Uterus (tissue), 4 donors: ENCODE data around the gene SYN1. TPM values are rescaled to one million over a fixed set of nuclear protein-coding genes. Genes with fewer than 3 reads are reported as not detected.
A peak's percentile ranks its signal among the peaks of the same experiment; 100 is the strongest.

Source experiments
- DNase-seq, 2 donors: peaks; one replicate each; pipeline ENCODE4 v3.0.0-alpha.2; 2019 to 2020
- H3K27ac ChIP-seq, 2 donors: fragments of 200-600 bp; sonication (generic); 1 replicate in 1 of 2; 2 replicates in 1 of 2; pipeline ENCODE4 v1.5.1; 2016 to 2018
- H3K27me3 ChIP-seq, 2 donors: fragments of 200-600 bp; sonication (generic); one replicate each; pipeline ENCODE4 v1.5.1; 2018 to 2019; ENCODE audit warnings: control low read depth in 1 of 2
- H3K36me3 ChIP-seq, 2 donors: fragments of 200-600 bp; sonication (generic); one replicate each; pipeline ENCODE4 v1.5.1; 2019; ENCODE audit warnings: control low read depth in 1 of 2
- H3K4me1 ChIP-seq, 2 donors: fragments of 200-600 bp; sonication (generic); one replicate each; pipeline ENCODE4 v1.5.1; 2018 to 2019; ENCODE audit warnings: control low read depth in 1 of 2
- H3K4me3 ChIP-seq, 2 donors: fragments of 200-600 bp; sonication (generic); 1 replicate in 1 of 2; 2 replicates in 1 of 2; pipeline ENCODE4 v1.5.1; 2018 to 2019; ENCODE audit warnings: mild to moderate bottlenecking in 1 of 2
- H3K9me3 ChIP-seq, 2 donors: fragments of 200-600 bp; sonication (generic); one replicate each; pipeline ENCODE4 v1.5.1; 2019; ENCODE audit warnings: control low read depth in 1 of 2
- POLR2A ChIP-seq, 2 donors: fragments of 450-650 bp; IDR thresholded peaks; one replicate each; pipeline ENCODE4 v1.6.1; 2016; ENCODE audit warnings: antibody characterized with exemption in 2 of 2, mild to moderate bottlenecking in 1 of 2, moderate library complexity in 1 of 2
- intact Hi-C: fragments of 100-400 bp; cut with DNase I; formaldehyde crosslinking; loops from one replicate; pipeline ENCODE4 v1.15.1; 2023; ENCODE audit warnings: low total_unique reads
- total RNA-seq, 4 donors: library from RNA; depleted of rRNA in 3 of 4; stranded (reverse); fragments of >200 nt in 3 of 4; gene quantifications; one replicate each; pipeline versions ENCODE4 v1.1.0 to v1.2.4, GENCODE V29; 2014 to 2023
- TF ChIP-seq, protein P1 (sequence below), 4 experiments: fragments of 200-600 bp in 2 of 4; fragments of 450-650 bp in 2 of 4; sonication (generic) in 2 of 4; IDR thresholded peaks; one replicate each; pipeline ENCODE4 v1.5.1; 2016 to 2019; ENCODE audit warnings: antibody characterized with exemption in 4 of 4, mild to moderate bottlenecking in 2 of 4, moderate library complexity in 1 of 4
- donor health status: DM: yes; HTN: yes; CAD: no.

SYN1 gene
- total RNA-seq, 4 donors from 2014 or later: 1.2 to 1.5 TPM; not detected in 2

DNA sequence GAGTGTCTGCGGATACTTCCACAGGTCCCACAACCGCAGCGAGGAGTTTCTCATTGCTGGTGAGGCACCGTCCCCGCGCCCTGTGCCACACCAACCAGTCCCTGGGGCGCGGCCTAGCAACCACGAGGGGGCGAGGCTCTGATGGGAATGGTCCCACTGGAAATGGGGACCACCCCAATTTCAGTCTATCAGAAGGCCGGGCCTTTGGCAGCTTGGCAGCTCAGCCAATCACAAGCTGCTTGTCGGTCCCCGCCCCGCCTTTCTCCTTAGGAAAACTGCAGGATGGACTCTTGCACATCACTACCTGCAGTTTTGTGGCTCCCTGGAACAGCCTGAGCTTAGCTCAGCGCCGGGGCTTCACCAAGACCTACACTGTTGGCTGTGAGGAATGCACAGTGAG lies 34.4 kb downstream of the SYN1 start:
- intact Hi-C loops: no loop called here
- Histone ChIP-seq H3K9me3 (no peaks in the 10 kb centered on the region), H3K27ac (no peak overlapping the region), H3K4me3 (no peak overlapping the region), H3K36me3 (no peaks in the 10 kb centered on the region), H3K4me1 (no peaks in the 10 kb centered on the region), H3K27me3 (no peaks in the 10 kb centered on the region)
- no peak for DNase-seq
- TF ChIP-seq POLR2A (IDR thresholded peaks at IDR 0.05): no peak
- TF ChIP-seq, protein P1, sequence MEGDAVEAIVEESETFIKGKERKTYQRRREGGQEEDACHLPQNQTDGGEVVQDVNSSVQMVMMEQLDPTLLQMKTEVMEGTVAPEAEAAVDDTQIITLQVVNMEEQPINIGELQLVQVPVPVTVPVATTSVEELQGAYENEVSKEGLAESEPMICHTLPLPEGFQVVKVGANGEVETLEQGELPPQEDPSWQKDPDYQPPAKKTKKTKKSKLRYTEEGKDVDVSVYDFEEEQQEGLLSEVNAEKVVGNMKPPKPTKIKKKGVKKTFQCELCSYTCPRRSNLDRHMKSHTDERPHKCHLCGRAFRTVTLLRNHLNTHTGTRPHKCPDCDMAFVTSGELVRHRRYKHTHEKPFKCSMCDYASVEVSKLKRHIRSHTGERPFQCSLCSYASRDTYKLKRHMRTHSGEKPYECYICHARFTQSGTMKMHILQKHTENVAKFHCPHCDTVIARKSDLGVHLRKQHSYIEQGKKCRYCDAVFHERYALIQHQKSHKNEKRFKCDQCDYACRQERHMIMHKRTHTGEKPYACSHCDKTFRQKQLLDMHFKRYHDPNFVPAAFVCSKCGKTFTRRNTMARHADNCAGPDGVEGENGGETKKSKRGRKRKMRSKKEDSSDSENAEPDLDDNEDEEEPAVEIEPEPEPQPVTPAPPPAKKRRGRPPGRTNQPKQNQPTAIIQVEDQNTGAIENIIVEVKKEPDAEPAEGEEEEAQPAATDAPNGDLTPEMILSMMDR (IDR thresholded peaks at IDR 0.05): no peak

DNA sequence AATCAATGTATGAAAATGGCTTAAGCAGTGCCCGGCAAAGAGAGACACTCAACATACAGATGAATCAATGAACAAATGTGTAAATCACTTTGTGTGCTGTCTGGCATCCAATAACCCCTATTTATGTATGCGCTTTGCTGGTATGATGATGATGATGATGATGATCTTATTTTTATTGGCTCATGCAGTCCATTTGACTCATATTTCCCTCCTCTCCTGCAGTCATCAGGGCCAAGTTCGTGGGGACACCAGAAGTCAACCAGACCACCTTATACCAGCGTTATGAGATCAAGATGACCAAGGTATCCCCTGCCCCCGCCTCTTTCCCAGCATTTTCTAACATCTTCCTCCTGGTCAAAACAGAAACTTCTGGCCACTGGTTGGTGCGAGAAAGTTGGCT lies 34.9 kb downstream of the SYN1 start:
- H3K27me3 ChIP-seq: no peaks in the 10 kb centered on the region
- H3K27ac ChIP-seq: no peak overlapping the region
- H3K9me3 ChIP-seq: no peaks in the 10 kb centered on the region
- no peaks in the 10 kb centered on the region for H3K4me1 ChIP-seq
- no peak overlapping the region for H3K4me3 ChIP-seq
- TF ChIP-seq, protein P1 (IDR thresholded peaks at IDR 0.05): no peak
- intact Hi-C loops: no loop called here
- H3K36me3 ChIP-seq: no peaks in the 10 kb centered on the region
- DNase-seq: no peak

DNA sequence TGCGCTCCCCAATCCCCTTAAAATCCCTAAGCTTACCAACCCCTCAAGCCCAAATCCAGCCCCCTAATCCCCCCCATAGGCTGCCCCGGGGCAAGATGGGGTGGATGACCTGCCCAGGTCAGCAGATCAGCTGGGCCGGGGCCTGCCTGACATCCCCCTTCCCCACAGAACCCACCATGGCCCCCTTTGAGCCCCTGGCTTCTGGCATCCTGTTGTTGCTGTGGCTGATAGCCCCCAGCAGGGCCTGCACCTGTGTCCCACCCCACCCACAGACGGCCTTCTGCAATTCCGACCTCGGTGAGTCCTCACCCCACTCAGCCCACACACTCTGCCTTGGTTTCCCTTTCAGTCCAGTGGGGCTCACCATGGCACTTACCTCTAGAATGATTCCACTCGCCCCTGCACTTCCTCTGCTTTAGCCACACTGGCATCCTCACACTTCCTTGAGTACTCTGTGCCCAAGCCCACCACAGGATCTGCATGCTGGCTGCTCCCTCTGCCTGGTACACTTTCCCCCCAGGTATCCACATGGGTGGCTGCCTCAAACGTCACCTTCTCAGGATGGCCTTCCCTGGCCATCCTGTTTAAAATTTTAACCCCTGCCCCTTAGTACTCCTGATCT lies 36.3 kb downstream of the SYN1 start:
- no peaks in the 10 kb centered on the region for H3K27me3 ChIP-seq
- intact Hi-C loops: no loop called here
- H3K4me3 ChIP-seq: peak overlapping the region in 1 of 2 donors; percentile 51
- no peak for DNase-seq
- H3K4me1 ChIP-seq: no peaks in the 10 kb centered on the region
- no peak for TF ChIP-seq POLR2A (IDR thresholded peaks at IDR 0.05)
- TF ChIP-seq, protein P1 (IDR thresholded peaks at IDR 0.05): no peak
- H3K36me3 ChIP-seq: no peaks in the 10 kb centered on the region
- H3K27ac ChIP-seq: peak overlapping the region; percentile 88 to 91
- H3K9me3 ChIP-seq: no peaks in the 10 kb centered on the region

DNA sequence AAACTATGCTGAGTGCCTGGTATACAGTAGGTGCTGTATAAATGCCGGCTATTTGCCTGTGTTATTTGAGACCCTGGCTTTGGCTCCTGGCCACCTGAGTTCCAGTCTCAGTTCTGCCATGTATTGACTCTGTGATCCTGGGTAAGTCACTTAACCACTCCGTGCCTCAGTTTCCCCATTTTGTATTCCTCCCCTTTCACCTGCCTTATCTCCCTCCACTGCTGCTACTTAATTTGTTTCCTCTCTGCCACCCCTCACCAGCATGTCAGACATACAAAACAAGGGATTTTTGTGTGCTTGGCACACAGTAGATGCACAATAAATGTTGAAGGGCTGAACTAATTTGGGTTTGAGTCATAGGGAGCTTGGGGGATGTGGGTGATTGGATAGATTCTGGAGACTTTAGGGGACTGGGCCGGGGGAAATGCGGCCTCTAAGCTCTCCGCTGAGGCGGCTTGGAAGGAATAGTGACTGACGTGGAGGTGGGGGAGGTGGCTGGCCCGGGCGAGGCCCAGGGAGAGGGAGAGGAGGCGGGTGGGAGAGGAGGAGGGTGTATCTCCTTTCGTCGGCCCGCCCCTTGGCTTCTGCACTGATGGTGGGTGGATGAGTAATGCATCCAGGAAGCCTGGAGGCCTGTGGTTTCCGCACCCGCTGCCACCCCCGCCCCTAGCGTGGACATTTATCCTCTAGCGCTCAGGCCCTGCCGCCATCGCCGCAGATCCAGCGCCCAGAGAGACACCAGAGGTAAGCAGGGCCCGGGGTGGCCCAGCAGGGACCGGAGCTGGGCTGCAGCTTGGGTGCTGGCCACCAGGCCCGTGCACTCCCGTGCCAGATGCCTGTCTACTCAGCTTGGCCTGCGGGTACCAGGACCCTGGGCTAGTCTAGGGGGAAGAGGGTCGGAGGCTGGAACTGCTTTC lies 37.7 kb downstream of the SYN1 start, which contains the start of gene TIMP1:
TIMP1 (plus strand) TSS at position 706 of the 917 bp plus-strand sequence. CDS start 980 bp downstream, outside the sequence.
- H3K9me3 ChIP-seq: no peaks in the 10 kb centered on the region
- H3K27ac ChIP-seq: peak within 1 kb of the TSS; percentile 88 to 91
- intact Hi-C loops: no loop called here
- no peaks in the 10 kb centered on the region for H3K27me3 ChIP-seq
- peak within 1 kb of the TSS; percentile 43 to 51 for H3K4me3 ChIP-seq
- TF ChIP-seq, protein P1 (IDR thresholded peaks at IDR 0.05): peak in 1 of 4 experiments; percentile 16
- TF ChIP-seq POLR2A (IDR thresholded peaks at IDR 0.05): peak; percentile 18 to 58
- no peaks in the 10 kb centered on the region for H3K36me3 ChIP-seq
- H3K4me1 ChIP-seq: no peaks in the 10 kb centered on the region
- peak; percentile 89 to 96 for DNase-seq

DNA sequence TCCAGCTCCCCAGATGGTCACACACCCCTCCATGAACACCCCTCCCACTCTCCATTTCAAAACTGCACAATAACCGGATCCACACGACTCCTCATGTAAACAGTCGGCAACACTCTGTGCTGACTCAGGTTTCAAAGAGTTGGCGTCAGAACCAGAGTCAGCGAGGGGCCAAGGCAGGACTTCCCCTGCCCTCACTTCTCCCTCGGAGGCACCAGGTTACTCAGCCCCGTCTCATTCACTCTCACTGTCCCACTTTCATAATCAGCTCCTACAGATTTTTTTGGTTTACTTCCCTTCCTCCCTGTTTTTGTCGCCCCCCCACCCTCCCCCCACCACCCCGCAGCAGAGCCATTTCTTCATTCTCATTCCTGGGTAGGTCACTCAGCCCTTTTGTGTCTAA lies 40.1 kb downstream of the SYN1 start:
- no peak for TF ChIP-seq POLR2A (IDR thresholded peaks at IDR 0.05)
- TF ChIP-seq, protein P1 (IDR thresholded peaks at IDR 0.05): no peak
- Histone ChIP-seq H3K27ac (no peak overlapping the region), H3K4me3 (no peak overlapping the region), H3K36me3 (no peaks in the 10 kb centered on the region), H3K4me1 (no peaks in the 10 kb centered on the region), H3K27me3 (no peaks in the 10 kb centered on the region), H3K9me3 (no peaks in the 10 kb centered on the region)
- intact Hi-C loops: no loop called here
- DNase-seq: no peak
